Measurements from ENCODE around the gene GLA.

GLA gene

DNA sequence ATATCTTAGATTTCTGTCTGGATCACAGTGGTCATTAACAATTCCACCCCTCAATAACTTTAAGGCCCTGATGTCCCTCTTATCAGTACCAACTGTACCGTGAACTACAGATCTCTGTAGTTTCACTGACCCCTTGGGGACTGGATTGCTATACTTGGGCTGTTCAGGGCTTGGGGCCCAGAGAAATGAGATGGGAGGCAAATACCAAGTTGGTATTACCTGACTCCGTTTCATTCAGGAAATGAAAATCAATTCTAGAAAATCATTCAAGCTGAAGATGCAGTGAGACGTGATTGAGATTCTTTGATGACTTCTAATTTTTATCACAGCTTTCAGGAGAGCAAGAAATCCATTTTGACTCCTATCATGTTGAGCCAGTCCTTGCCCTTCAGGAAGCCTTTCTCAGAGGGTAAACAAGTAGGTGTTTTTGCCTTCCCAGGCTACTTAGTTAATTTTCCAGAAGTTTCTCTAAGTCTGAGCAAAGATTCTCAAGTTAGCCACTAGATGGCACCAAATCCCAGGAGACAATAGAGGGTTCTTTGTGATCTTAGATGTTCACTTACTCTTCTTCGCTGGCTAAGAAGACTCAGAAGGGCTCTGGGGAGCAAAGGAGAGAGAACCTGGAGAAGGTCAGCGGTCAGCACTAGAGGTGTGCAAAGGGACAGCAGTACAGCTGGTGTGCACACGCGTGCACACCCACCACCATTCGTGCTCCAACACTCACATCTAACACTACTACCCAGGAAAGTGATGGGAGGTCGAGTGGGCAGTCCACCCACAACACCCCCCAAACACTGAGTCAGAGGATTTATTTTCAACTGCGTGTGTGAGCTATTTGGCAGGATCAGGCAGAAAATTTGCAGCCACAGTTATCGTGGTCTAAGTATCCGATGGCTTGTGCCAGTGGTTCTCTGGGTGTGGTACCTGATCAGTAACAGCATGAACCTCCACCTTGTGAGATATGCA is 7.7 kb upstream of the GLA start:
- H3K27ac Mint-ChIP-seq: peak overlapping the region; percentile 52
- no peak overlapping the region for H3K4me3 Mint-ChIP-seq
- peaks cover 52% of the 10 kb centered on the region for H3K4me1 Mint-ChIP-seq

DNA sequence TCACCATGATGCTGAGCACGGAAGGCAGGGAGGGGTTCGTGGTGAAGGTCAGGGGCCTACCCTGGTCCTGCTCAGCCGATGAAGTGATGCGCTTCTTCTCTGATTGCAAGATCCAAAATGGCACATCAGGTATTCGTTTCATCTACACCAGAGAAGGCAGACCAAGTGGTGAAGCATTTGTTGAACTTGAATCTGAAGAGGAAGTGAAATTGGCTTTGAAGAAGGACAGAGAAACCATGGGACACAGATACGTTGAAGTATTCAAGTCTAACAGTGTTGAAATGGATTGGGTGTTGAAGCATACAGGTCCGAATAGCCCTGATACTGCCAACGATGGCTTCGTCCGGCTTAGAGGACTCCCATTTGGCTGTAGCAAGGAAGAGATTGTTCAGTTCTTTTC is 4.3 kb upstream of the GLA start:
- no peaks in the 10 kb centered on the region for H3K9me3 Mint-ChIP-seq
- no peak overlapping the region for H3K27ac Mint-ChIP-seq
- no peak overlapping the region for H3K4me3 Mint-ChIP-seq
- H3K4me1 Mint-ChIP-seq: peaks cover 39% of the 10 kb centered on the region
- H3K27me3 Mint-ChIP-seq: no peaks in the 10 kb centered on the region
- CTCF ChIA-PET: no interaction called here
- H3K36me3 Mint-ChIP-seq: peaks cover 12% of the 10 kb centered on the region
- no peak for DNase-seq

More for the DNA sequence above, 7.7 kb upstream of the GLA start:
- no peaks in the 10 kb centered on the region for H3K9me3 Mint-ChIP-seq
- CTCF ChIA-PET: interaction anchor here (1.0 to 3.8 kb wide), 5 partner anchors 8 to 388 kb away, joined by 3 to 18 read pairs (median 5); no protein-coding TSS in a partner anchor
- peaks cover 3% of the 10 kb centered on the region for H3K27me3 Mint-ChIP-seq
- peak; percentile 29 for DNase-seq
- H3K36me3 Mint-ChIP-seq: peaks cover 10% of the 10 kb centered on the region

DNA sequence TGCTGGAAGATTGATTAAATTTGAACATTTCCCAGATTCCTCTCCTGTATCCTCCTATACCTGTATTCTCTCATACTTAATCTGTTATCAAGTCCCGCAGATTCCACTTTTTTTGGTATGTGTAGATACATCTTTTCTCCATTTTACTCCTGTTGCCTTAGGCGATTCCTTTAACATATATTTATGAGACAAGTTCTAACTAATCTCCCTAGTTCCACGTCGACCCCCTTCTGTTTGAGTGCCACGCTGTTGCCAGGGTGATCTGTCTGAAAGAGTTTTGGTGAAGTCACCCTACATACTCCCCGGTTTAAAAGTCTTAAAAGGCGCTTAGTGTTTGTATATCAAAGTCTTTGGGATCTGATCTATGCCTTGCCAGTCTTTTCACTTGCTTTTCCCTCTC is 2.7 kb upstream of the GLA start:
- H3K27ac Mint-ChIP-seq: no peak overlapping the region
- H3K4me1 Mint-ChIP-seq: peaks cover 44% of the 10 kb centered on the region
- H3K36me3 Mint-ChIP-seq: peaks cover 12% of the 10 kb centered on the region
- H3K9me3 Mint-ChIP-seq: no peaks in the 10 kb centered on the region
- peak overlapping the region; percentile 48 for H3K4me3 Mint-ChIP-seq
- no peaks in the 10 kb centered on the region for H3K27me3 Mint-ChIP-seq
- CTCF ChIA-PET: no interaction called here
- no peak for DNase-seq

DNA sequence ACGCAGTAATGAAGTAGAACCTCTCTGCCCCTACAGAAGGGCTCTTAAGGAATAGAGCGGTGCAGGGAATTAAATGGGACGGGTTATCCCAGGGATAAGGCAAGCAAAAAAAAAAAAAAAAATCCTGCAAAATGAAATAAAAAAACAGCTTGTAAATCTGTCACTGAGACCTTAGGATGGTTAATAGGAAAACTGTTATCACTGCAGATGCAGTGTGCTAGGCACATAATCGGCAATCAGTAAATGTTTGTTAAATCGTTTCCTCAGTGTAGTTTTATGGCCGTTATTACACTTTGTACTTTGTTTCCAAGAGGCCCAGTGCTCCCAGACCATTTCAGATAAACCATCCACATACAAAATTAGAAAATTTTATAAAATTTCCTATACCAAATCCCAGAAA is 1.3 kb upstream of the GLA start:
- CTCF ChIA-PET: no interaction called here
- Mint-ChIP-seq H3K27ac (peak overlapping the region; percentile 97), H3K27me3 (no peaks in the 10 kb centered on the region), H3K4me3 (peak overlapping the region; percentile 93), H3K4me1 (peaks cover 42% of the 10 kb centered on the region), H3K9me3 (no peaks in the 10 kb centered on the region), H3K36me3 (peaks cover 14% of the 10 kb centered on the region)
- DNase-seq: no peak

DNA sequence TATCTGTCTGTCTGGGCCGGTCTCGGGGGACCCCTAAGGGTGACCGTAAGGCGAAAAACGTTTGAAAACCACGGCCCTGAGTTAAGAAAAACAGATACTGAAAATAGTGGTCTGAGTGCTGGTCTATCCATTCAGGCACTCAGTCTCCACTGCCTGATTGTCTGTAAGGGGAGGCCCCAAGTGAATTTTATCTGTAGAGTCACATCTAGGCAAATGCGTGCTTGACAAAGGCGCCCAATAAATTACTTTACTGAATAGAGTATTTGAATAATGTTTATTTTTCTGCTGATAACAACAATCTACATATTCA is 762 bp upstream of the GLA start:
- peak overlapping the region; percentile 93 for H3K4me3 Mint-ChIP-seq
- peaks cover 43% of the 10 kb centered on the region for H3K4me1 Mint-ChIP-seq
- H3K27me3 Mint-ChIP-seq: no peaks in the 10 kb centered on the region
- H3K9me3 Mint-ChIP-seq: no peaks in the 10 kb centered on the region
- peak overlapping the region; percentile 97 for H3K27ac Mint-ChIP-seq
- peaks cover 15% of the 10 kb centered on the region for H3K36me3 Mint-ChIP-seq
- no peak for DNase-seq
- CTCF ChIA-PET: no interaction called here

DNA sequence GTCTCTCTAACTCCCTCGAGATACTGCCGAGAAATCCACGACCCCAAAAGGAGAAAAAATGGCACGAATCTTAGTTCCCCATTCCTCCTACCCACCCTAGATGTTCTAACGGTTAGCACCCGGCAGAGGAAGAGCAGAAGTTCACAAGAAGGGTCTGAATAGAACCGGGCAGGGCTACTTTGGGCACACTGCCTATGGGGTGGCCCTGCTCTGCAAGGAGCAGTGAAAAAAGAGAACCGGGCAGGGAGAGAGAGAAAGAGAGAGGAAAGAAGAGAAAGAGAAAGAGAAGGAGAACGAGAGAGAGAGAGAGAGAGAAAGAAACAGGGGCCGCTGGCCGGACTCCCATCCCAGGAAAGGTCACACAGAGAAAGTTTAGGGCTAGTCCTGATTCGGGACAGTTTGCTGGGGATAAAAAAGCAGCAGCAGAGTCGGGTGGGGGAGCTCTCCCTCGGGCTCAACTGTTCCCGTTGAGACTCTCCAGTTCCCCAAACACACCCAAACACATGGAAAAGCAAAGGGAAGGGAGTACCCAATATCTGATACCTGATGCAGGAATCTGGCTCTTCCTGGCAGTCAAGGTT is 468 bp downstream of the GLA start:
- Mint-ChIP-seq H3K36me3 (peaks cover 8% of the 10 kb centered on the region), H3K27ac (peak overlapping the region; percentile 97), H3K4me1 (peaks cover 32% of the 10 kb centered on the region), H3K27me3 (no peaks in the 10 kb centered on the region), H3K9me3 (no peaks in the 10 kb centered on the region), H3K4me3 (peak overlapping the region; percentile 93)
- peak; percentile 20 for DNase-seq
- CTCF ChIA-PET: no interaction called here

DNA sequence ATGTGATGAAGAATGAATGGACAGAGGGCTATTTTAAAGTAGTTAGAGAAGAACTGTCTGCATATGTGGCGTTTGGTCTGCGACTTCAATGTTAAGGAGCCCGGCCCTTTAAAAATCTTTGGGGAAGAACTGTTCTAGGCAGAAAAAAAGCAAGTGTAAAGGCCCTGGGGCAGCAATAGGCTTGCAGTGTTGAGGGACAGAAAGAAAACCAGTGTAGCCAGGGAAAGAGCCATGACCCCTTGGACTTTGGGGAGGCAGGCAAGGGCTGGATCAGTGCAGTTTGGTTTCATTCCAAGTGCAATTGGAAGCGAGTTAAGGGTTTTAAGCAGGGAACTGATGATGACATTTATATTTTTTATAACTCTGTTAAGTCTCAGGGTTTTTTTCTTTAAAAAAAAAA is 7.9 kb downstream of the GLA start:
- Mint-ChIP-seq H3K4me3 (no peak overlapping the region), H3K36me3 (peaks cover 25% of the 10 kb centered on the region), H3K27ac (no peak overlapping the region), H3K4me1 (peaks cover 3% of the 10 kb centered on the region), H3K9me3 (no peaks in the 10 kb centered on the region), H3K27me3 (no peaks in the 10 kb centered on the region)
- DNase-seq: no peak
- CTCF ChIA-PET: no interaction called here

DNA sequence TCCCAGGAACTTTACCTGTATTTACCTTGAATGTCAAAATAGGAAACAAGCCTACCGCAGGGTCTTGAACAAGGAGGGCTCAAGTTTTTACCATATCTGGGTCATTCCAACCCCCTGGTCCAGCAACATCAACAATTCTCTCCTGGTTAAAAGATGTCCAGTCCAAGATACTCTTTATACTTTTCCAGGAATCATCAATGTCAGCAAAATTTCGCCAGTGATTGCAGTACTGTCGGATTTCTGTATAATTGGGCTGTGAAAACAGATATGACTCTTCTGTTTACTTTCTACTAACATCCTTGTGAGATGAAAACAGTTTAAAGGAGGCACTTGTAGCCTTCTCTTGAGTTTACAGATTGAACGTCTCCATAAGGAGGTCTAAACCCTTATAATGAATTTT is 9.0 kb downstream of the GLA start:
- no peaks in the 10 kb centered on the region for H3K27me3 Mint-ChIP-seq
- H3K4me1 Mint-ChIP-seq: peaks cover 4% of the 10 kb centered on the region
- H3K4me3 Mint-ChIP-seq: no peak overlapping the region
- no peak overlapping the region for H3K27ac Mint-ChIP-seq
- CTCF ChIA-PET: no interaction called here
- no peak for DNase-seq
- H3K9me3 Mint-ChIP-seq: no peaks in the 10 kb centered on the region
- peaks cover 24% of the 10 kb centered on the region for H3K36me3 Mint-ChIP-seq

DNA sequence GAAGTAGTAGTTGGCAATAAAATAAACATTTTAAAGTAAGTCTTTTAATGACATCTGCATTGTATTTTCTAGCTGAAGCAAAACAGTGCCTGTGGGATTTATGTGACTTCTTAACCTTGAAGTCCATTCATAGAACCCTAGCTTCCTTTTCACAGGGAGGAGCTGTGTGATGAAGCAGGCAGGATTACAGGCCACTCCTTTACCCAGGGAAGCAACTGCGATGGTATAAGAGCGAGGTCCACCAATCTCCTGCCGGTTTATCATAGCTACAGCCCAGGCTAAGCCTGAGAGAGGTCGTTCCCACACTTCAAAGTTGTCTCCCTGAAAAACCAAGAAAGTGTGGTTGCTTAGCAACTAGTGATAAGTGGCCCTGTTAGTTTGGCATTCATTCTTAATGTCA is 9.9 kb downstream of the GLA start:
- CTCF ChIA-PET: no interaction called here
- H3K36me3 Mint-ChIP-seq: peaks cover 27% of the 10 kb centered on the region
- no peak for DNase-seq
- no peak overlapping the region for H3K27ac Mint-ChIP-seq
- H3K4me3 Mint-ChIP-seq: no peak overlapping the region
- H3K4me1 Mint-ChIP-seq: peaks cover 12% of the 10 kb centered on the region
- H3K27me3 Mint-ChIP-seq: no peaks in the 10 kb centered on the region
- H3K9me3 Mint-ChIP-seq: no peaks in the 10 kb centered on the region

DNA sequence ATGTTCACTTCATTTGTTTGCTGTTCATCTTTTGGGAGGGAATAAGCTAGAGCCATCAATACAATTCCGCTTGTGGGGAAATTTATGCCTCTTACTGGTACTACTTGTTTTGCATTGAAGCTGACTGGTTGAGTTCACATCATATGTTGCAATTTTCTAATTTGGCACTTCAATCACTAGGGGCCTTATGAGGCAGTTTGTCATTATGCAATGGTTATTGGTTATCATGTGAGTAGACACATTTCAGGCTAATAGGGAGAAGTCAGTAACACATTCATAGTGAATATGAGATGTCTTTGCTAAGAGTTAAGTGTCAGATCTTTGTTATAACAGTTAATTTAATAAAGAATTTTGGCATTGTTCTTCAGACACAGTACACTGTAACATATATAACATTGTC is 11.9 kb downstream of the GLA start:
- CTCF ChIA-PET: no interaction called here
- Mint-ChIP-seq H3K27me3 (no peaks in the 10 kb centered on the region), H3K4me1 (peaks cover 25% of the 10 kb centered on the region), H3K9me3 (no peaks in the 10 kb centered on the region), H3K4me3 (no peak overlapping the region), H3K27ac (no peak overlapping the region), H3K36me3 (peaks cover 45% of the 10 kb centered on the region)
- no peak for DNase-seq

DNA sequence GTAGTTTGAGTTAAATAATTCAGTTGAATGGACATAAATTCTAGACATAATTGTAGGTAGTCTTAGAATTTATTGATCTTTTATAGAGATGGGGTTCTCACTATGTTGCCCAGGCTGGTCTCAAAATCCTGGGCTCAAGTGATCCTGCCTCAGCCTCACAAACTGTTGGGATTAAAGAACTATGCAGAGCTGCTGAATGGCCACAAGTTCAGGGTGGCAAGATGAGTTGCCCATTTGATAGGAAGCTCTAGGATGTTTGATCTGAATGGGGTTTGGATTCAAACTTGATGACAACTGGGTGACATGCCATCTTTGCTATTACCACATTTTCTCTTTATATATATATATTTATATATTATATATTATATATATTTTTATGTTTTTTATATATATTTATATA is 13.4 kb downstream of the GLA start:
- no peak for DNase-seq
- peaks cover 35% of the 10 kb centered on the region for H3K36me3 Mint-ChIP-seq
- H3K27me3 Mint-ChIP-seq: no peaks in the 10 kb centered on the region
- H3K4me1 Mint-ChIP-seq: peaks cover 30% of the 10 kb centered on the region
- CTCF ChIA-PET: interaction anchor here (0.7 kb wide), 1 partner anchor 11 kb away, joined by 4 read pairs; no protein-coding TSS in a partner anchor
- no peaks in the 10 kb centered on the region for H3K9me3 Mint-ChIP-seq
- H3K27ac Mint-ChIP-seq: no peak overlapping the region
- H3K4me3 Mint-ChIP-seq: no peak overlapping the region

DNA sequence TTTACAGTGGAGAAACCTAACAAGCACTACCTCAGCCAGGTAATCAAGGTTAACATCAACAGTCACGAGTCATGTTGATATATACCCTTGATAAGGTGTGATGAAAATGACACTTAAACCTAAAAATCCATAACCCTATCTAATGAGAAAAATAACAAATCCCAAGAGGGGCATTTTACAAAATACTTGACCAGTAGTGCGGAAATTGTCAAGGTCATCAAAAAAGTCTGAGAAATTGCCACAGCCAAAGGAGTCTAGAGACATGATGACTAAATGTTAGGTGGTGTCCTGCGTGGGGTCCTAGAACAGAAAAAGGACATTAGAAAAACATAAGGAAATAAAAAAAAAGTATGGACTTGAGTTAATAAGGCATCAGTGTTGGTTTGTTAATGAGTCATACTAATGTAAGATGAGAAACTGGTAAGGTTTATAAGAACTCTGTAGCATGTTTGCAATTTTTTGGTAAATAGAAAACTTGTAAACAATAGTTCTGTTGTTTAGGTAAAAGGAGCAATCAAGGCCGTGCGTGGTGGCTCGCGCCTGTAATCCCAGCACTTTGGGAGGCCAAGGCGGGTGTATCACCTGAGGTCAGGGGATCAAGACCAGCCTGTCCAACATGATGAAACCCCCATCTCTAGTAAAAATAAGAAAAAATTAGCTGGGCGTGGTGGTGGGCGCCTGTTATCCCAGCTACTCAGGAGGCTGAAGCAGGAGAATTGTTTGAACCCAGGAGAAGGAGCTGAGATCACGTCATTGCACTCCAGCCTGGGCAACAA is 14.0 kb downstream of the GLA start:
- CTCF ChIA-PET: no interaction called here
- peaks cover 30% of the 10 kb centered on the region for H3K4me1 Mint-ChIP-seq
- peaks cover 34% of the 10 kb centered on the region for H3K36me3 Mint-ChIP-seq
- peak overlapping the region; percentile 68 for H3K27ac Mint-ChIP-seq
- H3K9me3 Mint-ChIP-seq: no peaks in the 10 kb centered on the region
- H3K4me3 Mint-ChIP-seq: no peak overlapping the region
- DNase-seq: no peak
- no peaks in the 10 kb centered on the region for H3K27me3 Mint-ChIP-seq

DNA sequence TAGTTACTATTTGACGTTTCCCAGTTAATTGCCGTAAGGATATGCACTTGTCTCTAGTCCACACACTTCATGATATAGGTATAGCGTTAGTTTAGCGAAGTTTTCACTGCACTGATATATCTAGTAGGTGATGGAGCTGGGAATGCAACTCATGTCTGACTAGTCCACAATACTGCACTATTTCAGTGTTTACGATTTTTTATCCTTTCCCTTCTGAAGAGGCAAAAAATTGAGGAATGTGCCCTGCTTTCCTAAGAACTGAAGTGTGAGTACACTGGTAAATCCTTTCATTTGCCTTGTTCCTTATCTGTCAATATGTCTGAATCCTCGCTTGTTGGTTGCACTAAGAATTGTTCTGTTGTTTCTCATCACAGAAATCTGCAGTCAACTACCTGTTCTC is 15.9 kb downstream of the GLA start:
- H3K27me3 Mint-ChIP-seq: no peaks in the 10 kb centered on the region
- H3K9me3 Mint-ChIP-seq: no peaks in the 10 kb centered on the region
- DNase-seq: no peak
- CTCF ChIA-PET: no interaction called here
- H3K36me3 Mint-ChIP-seq: peaks cover 33% of the 10 kb centered on the region
- H3K4me1 Mint-ChIP-seq: peaks cover 30% of the 10 kb centered on the region
- peak overlapping the region; percentile 94 for H3K4me3 Mint-ChIP-seq
- H3K27ac Mint-ChIP-seq: peak overlapping the region; percentile 90

DNA sequence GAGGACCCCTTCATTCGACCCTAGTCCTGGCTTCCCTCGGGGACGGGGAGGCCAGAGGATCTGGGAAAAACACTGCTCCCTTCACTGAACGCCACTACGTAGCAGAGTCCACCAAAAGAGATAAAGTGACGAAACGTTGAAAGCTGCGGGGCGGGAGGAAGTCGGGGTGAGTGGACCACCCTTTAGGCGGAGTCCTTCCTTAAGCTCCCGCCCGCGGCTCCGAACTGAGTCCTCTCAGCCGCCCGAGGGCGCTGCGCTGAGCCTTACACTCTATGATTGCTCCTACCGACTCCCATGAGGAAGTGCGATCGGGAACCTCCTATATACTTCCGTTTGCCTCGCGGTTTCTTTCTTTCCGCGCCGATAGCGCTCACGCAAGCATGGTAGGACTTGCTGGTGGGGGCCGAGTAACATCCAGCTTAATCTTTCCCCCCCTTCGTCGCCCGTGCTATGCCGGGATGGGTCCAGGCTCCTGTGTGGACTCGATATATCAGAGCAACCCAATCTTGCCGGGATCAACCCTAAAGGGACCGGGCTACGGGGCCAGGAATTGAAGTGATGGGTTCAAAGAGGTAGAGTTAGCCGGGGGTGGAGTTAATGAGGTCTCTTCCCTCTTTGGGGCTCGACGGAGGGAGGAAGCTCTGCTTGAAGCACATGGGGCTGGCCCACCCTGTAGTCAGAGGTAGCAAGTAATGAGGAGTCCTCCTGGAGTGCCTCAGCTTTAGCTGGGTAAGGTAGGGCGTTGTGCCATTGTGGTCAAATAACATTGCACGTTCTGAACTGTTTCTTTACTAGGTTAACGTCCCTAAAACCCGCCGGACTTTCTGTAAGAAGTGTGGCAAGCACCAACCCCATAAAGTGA is 16.8 kb downstream of the GLA start, which contains the start of gene RPL36A:
TSS of gene RPL36A (plus strand) at position 348 of the 862 bp plus-strand sequence. CDS start at position 381, 33 bp downstream.
- Mint-ChIP-seq H3K36me3 (peaks cover 32% of the 10 kb centered on the region), H3K9me3 (no peaks in the 10 kb centered on the region), H3K27me3 (peaks cover 6% of the 10 kb centered on the region), H3K4me1 (peaks cover 30% of the 10 kb centered on the region), H3K4me3 (peak within 1 kb of the TSS; percentile 94), H3K27ac (peak within 1 kb of the TSS; percentile 90)
- CTCF ChIA-PET: interaction anchor here (0.5 to 1.4 kb wide), 6 partner anchors 11 to 349 kb away, joined by 3 to 6 read pairs (median 3); partner anchors contain the start of gene TIMM8A
- peak; percentile 86 for DNase-seq
